HTR-8/SVneo (cell line): ENCODE results near the gene SFSWAP.
A peak's percentile ranks its signal among the peaks of the same experiment; 100 is the strongest.
"Not testable (repeated sequence)": the region's sequence is repeated elsewhere in the genome, so short reads cannot be mapped to it uniquely, and the experiment has no call there.

Experiments
- DNase-seq: peaks from one replicate; pipeline ENCODE4 v3.0.0; 2011; ENCODE audit warnings: low spot score, mixed read lengths; ENCODE audit not compliant: insufficient read length
- FAIRE-seq: peaks from 2 replicates; lab custom pipeline; 2011; peaks lifted over from hg19 to GRCh38; lab: Jason Lieb, UNC

SFSWAP gene

GRCh38 chr12:131753757-131754156 is 42.9 kb downstream of the SFSWAP start:
- FAIRE-seq = no peak

GRCh38 chr12:131754184-131754583 is 43.3 kb downstream of the SFSWAP start:
- DNase-seq (no peak), FAIRE-seq (no peak)

More at GRCh38 chr12:131753757-131754156, 42.9 kb downstream of the SFSWAP start:
- no peak for DNase-seq

- DNase-seq (no peak), FAIRE-seq (no peak)
Measured at GRCh38 chr12:131755305-131756113, 44.6 kb downstream of the SFSWAP start.

- peak; percentile 20 for FAIRE-seq
- DNase-seq = no peak
Measured at GRCh38 chr12:131756441-131756840, 45.6 kb downstream of the SFSWAP start.

- DNase-seq = no peak
- FAIRE-seq = no peak
Measured at GRCh38 chr12:131757111-131757510, 46.2 kb downstream of the SFSWAP start.

- no peak for FAIRE-seq
- no peak for DNase-seq
Measured at GRCh38 chr12:131758016-131758739, 47.3 kb downstream of the SFSWAP start.

GRCh38 chr12:131759176-131759575 is 48.3 kb downstream of the SFSWAP start:
- DNase-seq (no peak), FAIRE-seq (no peak)

- FAIRE-seq (no peak), DNase-seq (no peak)
Measured at GRCh38 chr12:131761638-131762037, 50.7 kb downstream of the SFSWAP start.

GRCh38 chr12:131764738-131765137 is 53.8 kb downstream of the SFSWAP start:
- DNase-seq (no peak), FAIRE-seq (no peak)

GRCh38 chr12:131765961-131766360 is 55.1 kb downstream of the SFSWAP start:
- no peak for FAIRE-seq
- DNase-seq = no peak

- FAIRE-seq (no peak), DNase-seq (no peak)
Measured at GRCh38 chr12:131766382-131767107, 55.7 kb downstream of the SFSWAP start.

- no peak for FAIRE-seq
- no peak for DNase-seq
Measured at GRCh38 chr12:131770120-131770519, 59.2 kb downstream of the SFSWAP start.

GRCh38 chr12:131771965-131772364 is 61.1 kb downstream of the SFSWAP start:
- no peak for DNase-seq
- FAIRE-seq = no peak

- no peak for FAIRE-seq
- DNase-seq = no peak
Measured at GRCh38 chr12:131773582-131774221, 62.8 kb downstream of the SFSWAP start.

- no peak for DNase-seq
Measured at GRCh38 chr12:131774576-131775391, 63.9 kb downstream of the SFSWAP start.

GRCh38 chr12:131775392-131776236 is 64.7 kb downstream of the SFSWAP start:
- DNase-seq (no peak), FAIRE-seq (no peak)

More at GRCh38 chr12:131774576-131775391, 63.9 kb downstream of the SFSWAP start:
- no peak for FAIRE-seq

- no peak for FAIRE-seq
- DNase-seq = no peak
Measured at GRCh38 chr12:131776237-131776889, 65.5 kb downstream of the SFSWAP start.

GRCh38 chr12:131777269-131777668 is 66.4 kb downstream of the SFSWAP start:
- DNase-seq, FAIRE-seq: not testable (repeated sequence)
